HEK293T (cell line): ENCODE data around the gene ABCG8.

Experiments
- ELF4 ChIP-seq: fragments of 450-650 bp; IDR thresholded peaks from 2 replicates; pipeline ENCODE4 v1.6.1; 2017; ENCODE audit warnings: antibody characterized with exemption
- FOXA1 ChIP-seq: fragments of 450-650 bp; IDR thresholded peaks from 2 replicates; pipeline ENCODE4 v1.6.1; 2016; ENCODE audit warnings: mild to moderate bottlenecking
- FOXM1 ChIP-seq: fragments of 450-650 bp; IDR thresholded peaks from 2 replicates; pipeline ENCODE4 v1.6.1; 2017; ENCODE audit warnings: mild to moderate bottlenecking, borderline replicate concordance
- L3MBTL2 ChIP-seq: fragments of 450-650 bp; conservative IDR thresholded peaks from 2 replicates; pipeline ENCODE4 v1.6.1; 2016; ENCODE audit warnings: mild to moderate bottlenecking
- NFRKB ChIP-seq: fragments of 450-650 bp; IDR thresholded peaks from 2 replicates; pipeline ENCODE4 v1.6.1; 2016; ENCODE audit warnings: mild to moderate bottlenecking, moderate library complexity
- SUZ12 ChIP-seq: fragments of 450-650 bp; IDR thresholded peaks from 2 replicates; pipeline ENCODE4 v1.6.1; 2016; ENCODE audit warnings: mild to moderate bottlenecking

DNA sequence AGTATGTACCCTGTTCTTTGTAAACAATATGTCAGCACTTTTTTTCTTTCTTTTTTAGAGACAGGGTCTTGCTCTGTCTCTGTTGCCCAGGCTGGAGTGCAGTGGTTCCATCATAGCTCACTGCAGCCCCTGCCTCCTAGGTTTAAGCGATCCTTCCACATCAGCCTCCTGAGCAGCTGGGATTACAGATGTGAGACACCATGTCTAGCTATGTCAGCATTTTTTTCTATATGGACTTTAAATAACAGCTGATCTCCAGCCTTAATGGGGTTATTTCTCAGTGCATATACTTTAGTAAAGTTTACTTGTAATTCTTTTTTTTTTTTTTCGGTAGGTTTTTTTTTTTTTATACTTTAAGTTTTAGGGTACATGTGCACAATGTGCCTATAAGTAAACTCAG is 26.8 kb upstream of the ABCG8 start:
- TF ChIP-seq L3MBTL2: no peak
- no peak for TF ChIP-seq FOXA1
- TF ChIP-seq NFRKB: no peak
- TF ChIP-seq ELF4: no peak
- TF ChIP-seq FOXM1: no peak
- no peak for TF ChIP-seq SUZ12
